Peyer's patch (tissue), 4 donors: ENCODE measurements around the gene SH3YL1.

Experiments used
- CTCF ChIP-seq, 6 experiments: fragments of 450-650 bp in 4 of 6; fragments of 200-600 bp in 2 of 6; sonication (generic) in 1 of 6; IDR thresholded peaks; one replicate each; pipeline ENCODE4 v1.5.1; 2017 to 2019; ENCODE audit warnings: antibody characterized with exemption in 6 of 6, mild to moderate bottlenecking in 3 of 6, moderate library complexity in 1 of 6
- POLR2A ChIP-seq, 2 donors: fragments of 450-650 bp; IDR thresholded peaks; one replicate each; pipeline ENCODE4 v1.5.1; 2017; ENCODE audit warnings: antibody characterized with exemption in 2 of 2, mild to moderate bottlenecking in 2 of 2, moderate library complexity in 2 of 2

GRCh38 chr2:238431-238830 lies 25.4 kb downstream of the SH3YL1 start:
- TF ChIP-seq CTCF (IDR thresholded peaks at IDR 0.05) (no peak), POLR2A (IDR thresholded peaks at IDR 0.05) (no peak)
